A549 (cell line): ENCODE results near the gene ANKRD2. TPM values are rescaled to one million over a fixed set of nuclear protein-coding genes. Genes with fewer than 3 reads are reported as not detected.

ENCODE experiments used
- ATAC-seq, 2 experiments: fragments of 200-7000 bp in 1 of 2; fragments of >200 bp in 1 of 2; cut with Nextera tagmentation in 1 of 2; cut with Tn5 transposase in 1 of 2; 3 replicates each; pipeline versions ENCODE4 v1.8.0 to v1.9.1; 2018 to 2020; ENCODE audit warnings: mild to moderate bottlenecking in 1 of 2, moderate library complexity in 1 of 2
- CTCF ChIA-PET: fragments of 300-600 bp; sonication (Branson Sonifier 250); formaldehyde crosslinking; extraction: SDS; loops from one replicate; lab custom pipeline; 2021; ENCODE audit warnings: antibody characterized with exemption, inconsistent platforms; lab: Yijun Ruan, JAX
- POLR2A ChIA-PET: fragments of 350-600 bp; formaldehyde crosslinking; extraction: SDS; loops from one replicate; lab custom pipeline; 2021; ENCODE audit warnings: antibody characterized with exemption, inconsistent platforms; lab: Yijun Ruan, JAX
- DNase-seq, 2 experiments: peaks; one replicate each; pipeline versions ENCODE4 v3.0.0 to v3.0.0-alpha.2; 2011 to 2016; ENCODE audit warnings: low read depth in 1 of 2, low spot score in 1 of 2
- FAIRE-seq: peaks from 2 replicates; lab custom pipeline; 2011; peaks lifted over from hg19 to GRCh38; lab: Jason Lieb, UNC
- H3K27ac ChIP-seq, 2 experiments: fragments of >200 bp; sonication (Bioruptor Twin); formaldehyde crosslinking; 3 replicates each; pipeline ENCODE4 v1.5.1; 2016 to 2017
- H3K4me1 ChIP-seq: fragments of >200 bp; sonication (Bioruptor Twin); formaldehyde crosslinking; 3 replicates; pipeline ENCODE4 v1.6.1; 2016
- H3K4me2 ChIP-seq: fragments of >200 bp; sonication (Bioruptor Twin); formaldehyde crosslinking; 3 replicates; pipeline ENCODE4 v1.6.1; 2016
- H3K4me3 ChIP-seq: fragments of >200 bp; sonication (Bioruptor Twin); formaldehyde crosslinking; 3 replicates; pipeline ENCODE4 v1.5.1; 2016
- H3K9me3 ChIP-seq: fragments of >200 bp; sonication (Bioruptor Twin); formaldehyde crosslinking; 3 replicates; pipeline ENCODE4 v1.6.1; 2016
- BHLHE40 ChIP-seq: IDR thresholded peaks from 2 replicates; pipeline ENCODE4 v1.6.1; 2012; ENCODE audit warnings: low read depth, low read length, inconsistent platforms
- CBX2 ChIP-seq: fragments of 200-600 bp; sonication (generic); IDR thresholded peaks from 2 replicates; pipeline ENCODE4 v1.6.1; 2016; ENCODE audit warnings: low read depth, mild to moderate bottlenecking, borderline replicate concordance
- EHF ChIP-seq: fragments of 250-450 bp; sonication (Bioruptor Pico); IDR thresholded peaks from 2 replicates; pipeline ENCODE4 v1.5.0; 2020; ENCODE audit warnings: mild to moderate bottlenecking
- EHMT2 ChIP-seq: fragments of 200-600 bp; sonication (generic); IDR thresholded peaks from 2 replicates; pipeline ENCODE4 v1.6.1; 2016; ENCODE audit warnings: antibody characterized with exemption, low read depth, mild to moderate bottlenecking, moderate library complexity
- ELK1 ChIP-seq: fragments of 150-350 bp; IDR thresholded peaks from 2 replicates; pipeline ENCODE4 v1.6.1; 2014; ENCODE audit warnings: low read depth, mild to moderate bottlenecking, low read length
- ESRRA ChIP-seq: fragments of 150-350 bp; IDR thresholded peaks from 2 replicates; pipeline ENCODE4 v1.6.1; 2014; ENCODE audit warnings: mild to moderate bottlenecking, low read length, borderline replicate concordance
- HDAC2 ChIP-seq: fragments of 200-600 bp; sonication (generic); IDR thresholded peaks from 2 replicates; pipeline ENCODE4 v1.6.1; 2016
- HES2 ChIP-seq: fragments of >200 bp; sonication (Bioruptor Twin); formaldehyde crosslinking; IDR thresholded peaks from 2 replicates; pipeline ENCODE4 v1.6.1; 2016
- HEYL ChIP-seq: fragments of 250-450 bp; sonication (Bioruptor Pico); IDR thresholded peaks from 2 replicates; pipeline ENCODE4 v1.8.0; 2021; ENCODE audit warnings: mild to moderate bottlenecking, moderate library complexity
- HOXA7 ChIP-seq: fragments of 250-450 bp; sonication (Bioruptor Pico); IDR thresholded peaks from 2 replicates; pipeline ENCODE4 v1.5.0; 2020; ENCODE audit warnings: mild to moderate bottlenecking, moderate library complexity
- JUNB ChIP-seq: fragments of >200 bp; sonication (Bioruptor Twin); formaldehyde crosslinking; IDR thresholded peaks from 2 replicates; pipeline ENCODE4 v1.6.1; 2016
- KDM1A ChIP-seq: fragments of 200-600 bp; sonication (generic); IDR thresholded peaks from 2 replicates; pipeline ENCODE4 v1.6.1; 2016; ENCODE audit warnings: low read depth, mild to moderate bottlenecking
- KDM5A ChIP-seq: fragments of 200-600 bp; sonication (generic); IDR thresholded peaks from 2 replicates; pipeline ENCODE4 v1.6.1; 2016; ENCODE audit warnings: antibody characterized with exemption, mild to moderate bottlenecking
- MAFK ChIP-seq: fragments of 450-650 bp; IDR thresholded peaks from 2 replicates; pipeline ENCODE4 v1.6.1; 2014; ENCODE audit not compliant: partially characterized antibody
- MYC ChIP-seq: IDR thresholded peaks from 2 replicates; pipeline ENCODE4 v1.6.1; 2012; ENCODE audit warnings: mild to moderate bottlenecking, inconsistent platforms, low read length, improper control_type of control experiment, borderline replicate concordance
- NFE2L2 ChIP-seq: fragments of 150-350 bp; conservative IDR thresholded peaks from 2 replicates; pipeline ENCODE4 v1.6.1; 2014; ENCODE audit warnings: low read length
- NR3C1 ChIP-seq: fragments of >200 bp; sonication (Bioruptor Twin); formaldehyde crosslinking; IDR thresholded peaks from 3 replicates; pipeline ENCODE4 v1.6.1; 2017
- POLR2A ChIP-seq: IDR thresholded peaks from 2 replicates; pipeline ENCODE4 v1.6.1; 2012; ENCODE audit warnings: mild to moderate bottlenecking, low read length
- POLR2AphosphoS2 ChIP-seq: conservative IDR thresholded peaks from 2 replicates; pipeline ENCODE4 v1.6.1; 2012; ENCODE audit warnings: low read length, improper control_type of control experiment, inconsistent platforms
- RAD21 ChIP-seq, 2 experiments: fragments of >200 bp in 1 of 2; sonication (Bioruptor Twin) in 1 of 2; formaldehyde crosslinking in 1 of 2; IDR thresholded peaks in 1 of 2; conservative IDR thresholded peaks in 1 of 2; 2 replicates in 1 of 2; 3 replicates in 1 of 2; pipeline ENCODE4 v1.6.1; 2012 to 2018; ENCODE audit warnings: inconsistent platforms in 1 of 2
- REST ChIP-seq: fragments of 200-600 bp; sonication (generic); IDR thresholded peaks from 2 replicates; pipeline ENCODE4 v1.6.1; 2016; ENCODE audit warnings: antibody characterized with exemption, mild to moderate bottlenecking, moderate library complexity
- RFX5 ChIP-seq: fragments of 450-650 bp; IDR thresholded peaks from 2 replicates; pipeline ENCODE4 v1.7.1; 2014; ENCODE audit warnings: antibody characterized with exemption, mild to moderate bottlenecking, moderate library complexity
- ZFP36 ChIP-seq: fragments of 450-650 bp; IDR thresholded peaks from 2 replicates; pipeline ENCODE4 v1.6.1; 2014; ENCODE audit warnings: borderline replicate concordance; ENCODE audit not compliant: partially characterized antibody
- ZNF302 ChIP-seq: fragments of 250-450 bp; sonication (Bioruptor Pico); IDR thresholded peaks from 2 replicates; pipeline ENCODE4 v1.9.0; 2021; ENCODE audit warnings: inconsistent platforms, mild to moderate bottlenecking, moderate library complexity
- WGBS: methylation state at CpG from one replicate; pipeline ENCODE4 v1.1.6; 2017; ENCODE audit errors: missing lambda C conversion rate; 5-methylcytosine and 5-hydroxymethylcytosine counted together
- polyA plus RNA-seq, 4 experiments: library from polyadenylated mRNA; depleted of rRNA in 3 of 4; stranded (reverse); fragments of >200 nt; fragmentation: RNase III in 1 of 4; extraction: RNeasy Plus Mini Kit Qiagen cat#74134 plus additional on column Dnase treatment in 1 of 4; gene quantifications; 2 replicates in 3 of 4; 3 replicates in 1 of 4; pipeline ENCODE4 v1.2.3, GENCODE V29; 2011 to 2017
- TF ChIP-seq, protein P1 (sequence below): fragments of >200 bp; sonication (Bioruptor Twin); formaldehyde crosslinking; IDR thresholded peaks from 3 replicates; pipeline ENCODE4 v1.6.1; 2016

ANKRD2 gene
- polyA plus RNA-seq, 2 of the 4 experiments (the other 2 are of a cell fraction) = 1.5 to 4.7 TPM

DNA sequence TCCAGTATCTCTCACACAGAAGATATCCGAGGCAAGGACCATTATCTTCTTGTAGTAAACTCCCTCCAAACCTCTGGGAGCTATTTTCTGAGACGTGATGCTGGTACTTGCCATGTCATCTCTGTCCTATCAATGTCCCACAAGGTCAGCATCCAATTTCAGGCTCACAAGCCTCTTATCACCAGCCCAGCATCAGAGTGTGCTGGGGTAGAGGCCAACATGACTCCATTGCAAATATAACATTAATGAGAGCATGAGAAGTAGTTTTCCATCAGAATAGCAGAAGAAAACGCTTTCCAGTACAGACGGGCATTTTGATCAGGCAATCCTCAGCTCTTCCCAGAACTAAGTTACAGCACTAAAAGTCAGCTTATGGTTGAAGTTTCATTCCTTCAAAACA is 55.2 kb downstream of the ANKRD2 start:
- FAIRE-seq (no peak), ATAC-seq (no peak), DNase-seq (no peak)
- Histone ChIP-seq H3K27ac (no peak overlapping the region), H3K4me2 (no peak overlapping the region), H3K9me3 (no peaks in the 10 kb centered on the region), H3K4me3 (no peak overlapping the region), H3K4me1 (peaks cover 7% of the 10 kb centered on the region; the same call in 2 of the 3 replicates)
- TF ChIP-seq HES2 = no peak
- TF ChIP-seq ELK1 = no peak
- no peak for TF ChIP-seq POLR2A
- TF ChIP-seq EHF (CRISPR knock-in tag) = no peak
- no peak for TF ChIP-seq HDAC2
- TF ChIP-seq EHMT2 = no peak
- TF ChIP-seq NR3C1 = no peak
- no peak for TF ChIP-seq KDM1A
- TF ChIP-seq POLR2AphosphoS2 = no peak
- TF ChIP-seq ZNF302 (CRISPR knock-in tag) = no peak
- TF ChIP-seq RAD21 (conservative IDR thresholded peaks at IDR 0.05 in 1 of 2, IDR thresholded peaks at IDR 0.05 in 1 of 2) = no peak
- TF ChIP-seq MYC = no peak
- POLR2A ChIA-PET = no interaction called here
- CTCF ChIA-PET = interaction anchor here (0.7 to 10.7 kb wide), 8 partner anchors 10 to 86 kb away, joined by 3 to 97 read pairs (median 4); partner anchors contain the start of gene ANKRD2
- 82% methylated on average over 4 of the region's 4 CpGs for WGBS

- TF ChIP-seq ZFP36 = no peak
- TF ChIP-seq, protein P1, sequence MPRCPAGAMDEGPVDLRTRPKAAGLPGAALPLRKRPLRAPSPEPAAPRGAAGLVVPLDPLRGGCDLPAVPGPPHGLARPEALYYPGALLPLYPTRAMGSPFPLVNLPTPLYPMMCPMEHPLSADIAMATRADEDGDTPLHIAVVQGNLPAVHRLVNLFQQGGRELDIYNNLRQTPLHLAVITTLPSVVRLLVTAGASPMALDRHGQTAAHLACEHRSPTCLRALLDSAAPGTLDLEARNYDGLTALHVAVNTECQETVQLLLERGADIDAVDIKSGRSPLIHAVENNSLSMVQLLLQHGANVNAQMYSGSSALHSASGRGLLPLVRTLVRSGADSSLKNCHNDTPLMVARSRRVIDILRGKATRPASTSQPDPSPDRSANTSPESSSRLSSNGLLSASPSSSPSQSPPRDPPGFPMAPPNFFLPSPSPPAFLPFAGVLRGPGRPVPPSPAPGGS = no peak
- no peak for TF ChIP-seq CBX2
- TF ChIP-seq KDM5A = no peak
- no peak for TF ChIP-seq NFE2L2
- TF ChIP-seq RFX5 = no peak
- no peak for TF ChIP-seq JUNB
- TF ChIP-seq HOXA7 (CRISPR knock-in tag) = no peak
- no peak for TF ChIP-seq MAFK
- TF ChIP-seq BHLHE40 = no peak
- no peak for TF ChIP-seq HDAC2
- no peak for TF ChIP-seq ESRRA
- Histone ChIP-seq H3K27ac (no peak overlapping the region), H3K4me2 (no peak overlapping the region), H3K4me3 (no peak overlapping the region), H3K9me3 (no peaks in the 10 kb centered on the region), H3K4me1 (peaks cover 7% of the 10 kb centered on the region; the same call in 2 of the 3 replicates)
- ChIA-PET CTCF (interaction anchor here (0.8 to 10.7 kb wide), 7 partner anchors 10 to 164 kb away, joined by 3 to 97 read pairs (median 4); partner anchors contain the start of gene ANKRD2), POLR2A (no interaction called here)
- no peak for DNase-seq
- ATAC-seq = no peak
- 81% methylated on average over 3 of the region's 3 CpGs for WGBS
- FAIRE-seq = no peak
Measured at GRCh38 chr10:97628228-97628627, 55.6 kb downstream of the ANKRD2 start.

- POLR2A ChIA-PET = no interaction called here
- Histone ChIP-seq H3K4me3 (no peak overlapping the region), H3K4me1 (peaks cover 7% of the 10 kb centered on the region; the same call in 2 of the 3 replicates), H3K27ac (no peak overlapping the region), H3K9me3 (no peaks in the 10 kb centered on the region), H3K4me2 (no peak overlapping the region)
- CTCF ChIA-PET = interaction anchor here (0.8 to 10.7 kb wide), 5 partner anchors 12 to 165 kb away, joined by 3 to 97 read pairs (median 12); partner anchors contain the start of gene ANKRD2
- ATAC-seq = no peak
- TF ChIP-seq HEYL (CRISPR knock-in tag) = no peak
- no peak for TF ChIP-seq REST
- FAIRE-seq = no peak
- no peak for DNase-seq
- WGBS = 95% methylated on average over 5 of the region's 5 CpGs
Measured at GRCh38 chr10:97629289-97629688, 56.7 kb downstream of the ANKRD2 start.
